Pancreas (tissue), 10 donors: ENCODE results near the gene ZNF639. TPM values are rescaled to one million over a fixed set of nuclear protein-coding genes. Genes with fewer than 3 reads are reported as not detected.

Source experiments
- ATAC-seq, 4 donors: fragments of 200-7000 bp; cut with Tn5 transposase; one replicate each; pipeline versions ENCODE4 v1.8.0 to v1.9.1; 2020; ENCODE audit warnings: mild to moderate bottlenecking in 4 of 4, moderate library complexity in 4 of 4
- DNase-seq, 6 donors: peaks; one replicate each; pipeline ENCODE4 v3.0.0-alpha.2; 2020
- FAIRE-seq: peaks from 2 replicates; lab custom pipeline; 2012; peaks lifted over from hg19 to GRCh38; lab: Jason Lieb, UNC
- H3K27ac ChIP-seq, 4 donors: fragments of 200-600 bp; sonication (generic); 1 replicate in 3 of 4; 2 replicates in 1 of 4; pipeline versions ENCODE4 v1.5.0 to v1.8.0; 2020
- H3K27me3 ChIP-seq, 4 donors: fragments of 200-600 bp; one replicate each; pipeline ENCODE4 v1.8.0; 2021
- H3K36me3 ChIP-seq, 3 donors: fragments of 200-600 bp; sonication (generic) in 1 of 3; one replicate each; pipeline versions ENCODE4 v1.5.0 to v1.8.0; 2020 to 2021
- H3K4me1 ChIP-seq, 3 donors: fragments of 200-600 bp; one replicate each; pipeline ENCODE4 v1.8.0; 2021
- H3K4me3 ChIP-seq, 4 donors: fragments of 200-600 bp; sonication (generic) in 2 of 4; one replicate each; pipeline versions ENCODE4 v1.5.0 to v1.8.0; 2020 to 2021
- H3K9me3 ChIP-seq, 4 donors: fragments of 200-600 bp; one replicate each; pipeline ENCODE4 v1.8.0; 2021
- WGBS, 2 donors: extraction: QIAGEN DNeasy Blood & Tissue Kit; methylation state at CpG; one replicate each; pipeline ENCODE4 v1.1.7; 2013; 5-methylcytosine and 5-hydroxymethylcytosine counted together
- intact Hi-C, 3 donors: fragments of 100-400 bp; cut with DNase I; formaldehyde crosslinking; loops; one replicate each; pipeline versions ENCODE4 v1.11.1 to v1.14.2; 2022
- polyA plus RNA-seq, 2 donors: library from polyadenylated mRNA; stranded (reverse); fragments of 200-250 nt; gene quantifications; one replicate each; pipeline ENCODE4 v1.2.3, GENCODE V29; 2013
- total RNA-seq, 6 donors: library from RNA; stranded (reverse); fragmentation: NEBNext Ultra II Directional in 4 of 6; extraction: Animal tissue kit (Norgen Biotek cat#: 25700) in 4 of 6; gene quantifications; one replicate each; pipeline versions ENCODE4 v1.2.1 to v1.2.4, GENCODE V29; 2021 to 2023
- TF ChIP-seq, protein P1 (sequence below), 4 donors: fragments of 200-600 bp; sonication (generic) in 3 of 4; IDR thresholded peaks; one replicate each; pipeline versions ENCODE4 v1.5.0 to v1.8.0; 2021; ENCODE audit warnings: antibody characterized with exemption in 4 of 4
- donor health status: healthy with polysubstance abuse.
- donor health status: DM: no; HTN: no; CAD: no; lungs with moderate emphysema.
- donor health status: DM: no; HTN: no; CAD: no.
- donor health status: control.
- donor health status: control.
- donor health status: Bipolar disorder and iron deficiency.
- donor health status: DM: yes; HTN: yes; CAD: no.
- donor health status: DM: no; HTN: no; CAD: no.
- donor health status: DM: no; HTN: no; CAD: no.
- donor health status: DM: yes; HTN: yes; CAD: no.

ZNF639 gene
- total and polyA plus RNA-seq, 8 donors: 7.4 to 18.2 (median 13.2) TPM

- FAIRE-seq (no peak), ATAC-seq (no peak), DNase-seq (no peak)
- intact Hi-C loops: no loop called here
- H3K4me3 ChIP-seq: no peak overlapping the region
- TF ChIP-seq, protein P1, sequence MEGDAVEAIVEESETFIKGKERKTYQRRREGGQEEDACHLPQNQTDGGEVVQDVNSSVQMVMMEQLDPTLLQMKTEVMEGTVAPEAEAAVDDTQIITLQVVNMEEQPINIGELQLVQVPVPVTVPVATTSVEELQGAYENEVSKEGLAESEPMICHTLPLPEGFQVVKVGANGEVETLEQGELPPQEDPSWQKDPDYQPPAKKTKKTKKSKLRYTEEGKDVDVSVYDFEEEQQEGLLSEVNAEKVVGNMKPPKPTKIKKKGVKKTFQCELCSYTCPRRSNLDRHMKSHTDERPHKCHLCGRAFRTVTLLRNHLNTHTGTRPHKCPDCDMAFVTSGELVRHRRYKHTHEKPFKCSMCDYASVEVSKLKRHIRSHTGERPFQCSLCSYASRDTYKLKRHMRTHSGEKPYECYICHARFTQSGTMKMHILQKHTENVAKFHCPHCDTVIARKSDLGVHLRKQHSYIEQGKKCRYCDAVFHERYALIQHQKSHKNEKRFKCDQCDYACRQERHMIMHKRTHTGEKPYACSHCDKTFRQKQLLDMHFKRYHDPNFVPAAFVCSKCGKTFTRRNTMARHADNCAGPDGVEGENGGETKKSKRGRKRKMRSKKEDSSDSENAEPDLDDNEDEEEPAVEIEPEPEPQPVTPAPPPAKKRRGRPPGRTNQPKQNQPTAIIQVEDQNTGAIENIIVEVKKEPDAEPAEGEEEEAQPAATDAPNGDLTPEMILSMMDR (IDR thresholded peaks at IDR 0.05): no peak
- no peaks in the 10 kb centered on the region for H3K36me3 ChIP-seq
- H3K9me3 ChIP-seq: no peaks in the 10 kb centered on the region
- WGBS, 2 donors: 60 to 63% methylated on average over 3 of the region's 3 CpGs
- no peaks in the 10 kb centered on the region for H3K4me1 ChIP-seq
- H3K27ac ChIP-seq: no peak overlapping the region
- no peaks in the 10 kb centered on the region for H3K27me3 ChIP-seq
Measured at GRCh38 chr3:179289295-179289694, 33.5 kb upstream of the ZNF639 start.

DNA sequence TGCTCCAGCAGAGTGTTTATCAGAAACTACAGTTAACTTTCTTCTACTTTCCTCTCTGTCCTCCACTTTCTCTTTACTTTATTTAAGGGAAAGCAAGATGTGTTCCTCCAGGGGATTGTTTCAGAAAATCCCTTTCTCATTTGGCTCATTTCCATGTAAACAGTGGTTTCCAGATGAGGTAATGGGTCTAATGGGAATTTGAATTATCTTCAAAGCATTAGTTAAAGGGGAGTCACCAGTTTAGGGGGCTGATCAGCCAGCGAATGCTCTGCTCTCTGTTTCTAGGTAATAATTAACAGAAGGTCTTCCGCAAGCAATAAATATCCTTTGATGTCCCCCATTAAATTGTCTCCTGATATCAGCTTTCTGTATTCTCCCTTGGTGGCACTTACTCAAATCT lies 30.4 kb upstream of the ZNF639 start:
- intact Hi-C loops: no loop called here
- no peak for DNase-seq
- H3K9me3 ChIP-seq: no peaks in the 10 kb centered on the region
- H3K27me3 ChIP-seq: no peaks in the 10 kb centered on the region
- no peak overlapping the region for H3K4me3 ChIP-seq
- ATAC-seq: no peak
- WGBS, 2 donors: 52 to 62% methylated on average over 2 of the region's 2 CpGs
- FAIRE-seq: no peak
- no peak overlapping the region for H3K27ac ChIP-seq
- no peaks in the 10 kb centered on the region for H3K4me1 ChIP-seq
- no peaks in the 10 kb centered on the region for H3K36me3 ChIP-seq
- TF ChIP-seq, protein P1 (IDR thresholded peaks at IDR 0.05): no peak

- no peak for FAIRE-seq
- 57 to 58% methylated on average over 5 of the region's 5 CpGs for WGBS, 2 donors
Measured at GRCh38 chr3:179297971-179298725, 24.7 kb upstream of the ZNF639 start.

DNA sequence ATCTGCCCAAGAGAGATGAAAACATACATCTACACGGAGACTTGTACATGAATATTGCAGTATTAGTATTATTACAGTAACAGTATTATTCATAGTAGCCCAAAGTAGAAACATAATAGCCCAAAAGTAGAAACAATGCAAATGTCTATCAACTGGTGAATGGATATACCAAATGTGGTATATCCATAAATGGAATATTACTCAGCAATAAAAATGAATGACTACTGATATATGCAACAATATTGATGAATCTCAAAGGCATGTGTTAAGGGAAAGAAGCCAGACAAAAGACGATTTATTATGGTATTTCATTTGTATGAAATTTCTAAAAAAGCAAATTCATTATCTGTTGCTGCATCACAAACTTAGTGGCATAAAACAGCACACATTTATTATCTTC lies 23.5 kb upstream of the ZNF639 start:
- Histone ChIP-seq H3K9me3 (no peaks in the 10 kb centered on the region), H3K27ac (no peak overlapping the region), H3K4me3 (no peak overlapping the region), H3K4me1 (no peaks in the 10 kb centered on the region), H3K36me3 (no peaks in the 10 kb centered on the region), H3K27me3 (no peaks in the 10 kb centered on the region)
- no peak for FAIRE-seq
- TF ChIP-seq, protein P1 (IDR thresholded peaks at IDR 0.05): no peak
- no peak for DNase-seq
- intact Hi-C loops: no loop called here
- WGBS, 2 donors: 62 to 68% methylated on average over 2 of the region's 2 CpGs
- ATAC-seq: no peak

More at GRCh38 chr3:179297971-179298725, 24.7 kb upstream of the ZNF639 start:
- Histone ChIP-seq H3K9me3 (no peaks in the 10 kb centered on the region), H3K27me3 (no peaks in the 10 kb centered on the region), H3K4me3 (no peak overlapping the region), H3K4me1 (no peaks in the 10 kb centered on the region), H3K27ac (no peak overlapping the region), H3K36me3 (no peaks in the 10 kb centered on the region)
- TF ChIP-seq, protein P1 (IDR thresholded peaks at IDR 0.05): no peak
- no peak for DNase-seq
- intact Hi-C loops: no loop called here
- ATAC-seq: no peak

DNA sequence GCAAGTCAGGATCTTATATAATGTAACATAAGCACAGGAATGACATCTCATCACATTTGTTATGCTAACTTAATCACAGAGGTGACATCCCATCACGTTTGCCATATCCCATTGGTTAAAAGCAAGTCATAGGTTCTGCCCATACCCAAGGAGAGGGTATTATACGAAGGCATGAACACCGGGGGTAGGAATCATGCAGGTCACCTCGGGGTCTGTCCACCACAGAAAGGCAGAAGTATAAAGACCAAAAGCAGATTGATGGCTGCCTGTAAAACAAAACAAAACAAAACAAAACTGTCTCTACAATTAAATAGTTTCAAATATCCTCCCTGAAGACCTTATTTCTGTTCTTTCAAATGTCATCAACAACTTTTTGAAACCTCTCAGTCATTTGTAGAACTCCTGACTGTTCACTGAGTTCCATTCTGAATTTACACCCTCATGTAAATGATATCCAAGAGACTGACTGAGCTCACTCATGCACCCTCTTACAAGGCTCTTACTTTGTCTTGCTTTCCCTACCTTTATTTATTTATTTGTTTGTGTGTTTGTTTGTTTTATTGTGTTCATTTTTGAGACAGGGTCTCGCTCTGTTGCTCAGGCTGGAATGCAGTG lies 22.7 kb upstream of the ZNF639 start:
- Histone ChIP-seq H3K27me3 (no peaks in the 10 kb centered on the region), H3K36me3 (no peaks in the 10 kb centered on the region), H3K9me3 (no peaks in the 10 kb centered on the region), H3K4me1 (no peaks in the 10 kb centered on the region), H3K27ac (no peak overlapping the region), H3K4me3 (no peak overlapping the region)
- TF ChIP-seq, protein P1 (IDR thresholded peaks at IDR 0.05): no peak
- 71 to 78% methylated on average over 5 of the region's 5 CpGs for WGBS, 2 donors
- ATAC-seq (no peak), FAIRE-seq (no peak), DNase-seq (no peak)
- intact Hi-C loops: no loop called here
